ENCODE data around the gene KCNC1.

Gene KCNC1

GRCh38 chr11:17796154-17796553, 61.6 kb downstream of the KCNC1 start:
- no peak for FAIRE-seq

GRCh38 chr11:17798253-17798652, 63.7 kb downstream of the KCNC1 start:
- no peak for FAIRE-seq

GRCh38 chr11:17798716-17799115, 64.1 kb downstream of the KCNC1 start:
- no peak for FAIRE-seq

GRCh38 chr11:17799147-17799546, 64.6 kb downstream of the KCNC1 start:
- FAIRE-seq: no peak

- no peak for FAIRE-seq
Measured at GRCh38 chr11:17801166-17801565, 66.6 kb downstream of the KCNC1 start.

- FAIRE-seq: no peak
Measured at GRCh38 chr11:17802491-17802890, 67.9 kb downstream of the KCNC1 start.

- no peak for FAIRE-seq
Measured at GRCh38 chr11:17803754-17804334, 69.3 kb downstream of the KCNC1 start.

- no peak for FAIRE-seq
Measured at GRCh38 chr11:17805043-17805442, 70.5 kb downstream of the KCNC1 start.

GRCh38 chr11:17805873-17806272, 71.3 kb downstream of the KCNC1 start:
- no peak for FAIRE-seq

GRCh38 chr11:17807034-17807433, 72.5 kb downstream of the KCNC1 start:
- FAIRE-seq: no peak

GRCh38 chr11:17810041-17810440, 75.5 kb downstream of the KCNC1 start:
- FAIRE-seq: no peak

- FAIRE-seq: no peak
Measured at GRCh38 chr11:17810746-17811145, 76.2 kb downstream of the KCNC1 start.

- FAIRE-seq: no peak
Measured at GRCh38 chr11:17811352-17811751, 76.8 kb downstream of the KCNC1 start.

- no peak for FAIRE-seq
Measured at GRCh38 chr11:17812091-17812864, 77.7 kb downstream of the KCNC1 start.

- no peak for FAIRE-seq
Measured at GRCh38 chr11:17812865-17813187, 78.2 kb downstream of the KCNC1 start.

GRCh38 chr11:17813391-17814059, 78.9 kb downstream of the KCNC1 start:
- no peak for FAIRE-seq

GRCh38 chr11:17814546-17814945, 80.0 kb downstream of the KCNC1 start:
- no peak for FAIRE-seq

GRCh38 chr11:17816232-17816931, 81.8 kb downstream of the KCNC1 start:
- no peak for FAIRE-seq

- FAIRE-seq: no peak
Measured at GRCh38 chr11:17821648-17822400, 87.2 kb downstream of the KCNC1 start.

GRCh38 chr11:17822401-17822781, 87.8 kb downstream of the KCNC1 start:
- no peak for FAIRE-seq

- no peak for FAIRE-seq
Measured at GRCh38 chr11:17827006-17827405, 92.4 kb downstream of the KCNC1 start.

- no peak for FAIRE-seq
Measured at GRCh38 chr11:17828311-17828751, 93.8 kb downstream of the KCNC1 start.

- no peak for FAIRE-seq
Measured at GRCh38 chr11:17831228-17831627, 96.6 kb downstream of the KCNC1 start.
